GM23338 (cell line): ENCODE measurements around the gene FBXO9. TPM values are rescaled to one million over a fixed set of nuclear protein-coding genes. Genes with fewer than 3 reads are reported as not detected.

ENCODE experiments used
- ATAC-seq: fragments of 200-7000 bp; cut with Tn5 transposase; 3 replicates; pipeline ENCODE4 v1.9.1; 2020
- DNase-seq: peaks from one replicate; pipeline ENCODE4 v3.0.0-alpha.2; 2015; ENCODE audit warnings: low spot score
- H2AFZ ChIP-seq: fragments of 200-600 bp; sonication (generic); 2 replicates; pipeline ENCODE4 v1.8.0; 2016; ENCODE audit warnings: antibody characterized with exemption, mild to moderate bottlenecking, moderate library complexity
- H3F3A ChIP-seq: fragments of 200-600 bp; sonication (generic); replicated peaks from 2 replicates; pipeline ENCODE4 v1.8.0; 2017; ENCODE audit warnings: antibody characterized with exemption, mixed run types, low read depth
- H3K27ac ChIP-seq: fragments of 200-600 bp; sonication (generic); 2 replicates; pipeline ENCODE4 v1.6.1; 2016; ENCODE audit warnings: low read depth
- H3K27me3 ChIP-seq: fragments of 200-600 bp; sonication (generic); 2 replicates; pipeline ENCODE4 v1.8.0; 2016; ENCODE audit warnings: mild to moderate bottlenecking, mixed run types, moderate library complexity; ENCODE audit not compliant: insufficient read depth
- H3K36me3 ChIP-seq: fragments of 200-600 bp; sonication (generic); 2 replicates; pipeline ENCODE4 v1.8.0; 2016; ENCODE audit warnings: mild to moderate bottlenecking; ENCODE audit not compliant: insufficient read depth
- H3K4me1 ChIP-seq: fragments of 200-600 bp; sonication (generic); 2 replicates; pipeline ENCODE4 v1.8.0; 2016; ENCODE audit warnings: mild to moderate bottlenecking, moderate library complexity; ENCODE audit not compliant: insufficient read depth
- H3K4me2 ChIP-seq: fragments of 200-600 bp; sonication (generic); 2 replicates; pipeline ENCODE4 v1.7.1; 2017; ENCODE audit warnings: mixed run types
- H3K4me3 ChIP-seq: fragments of 200-600 bp; sonication (generic); 2 replicates; pipeline ENCODE4 v1.6.1; 2016; ENCODE audit warnings: mixed run types
- H3K79me2 ChIP-seq: fragments of 200-600 bp; sonication (generic); replicated peaks from 2 replicates; pipeline ENCODE4 v1.8.0; 2017; ENCODE audit warnings: mild to moderate bottlenecking; ENCODE audit not compliant: insufficient read depth
- H3K9me2 ChIP-seq: fragments of 200-600 bp; sonication (generic); 2 replicates; pipeline ENCODE4 v1.8.0; 2017; ENCODE audit not compliant: insufficient read depth
- H4K20me1 ChIP-seq: fragments of 200-600 bp; sonication (generic); replicated peaks from 2 replicates; pipeline ENCODE4 v1.8.0; 2017; ENCODE audit warnings: mild to moderate bottlenecking; ENCODE audit not compliant: insufficient read depth
- H3K27ac Mint-ChIP-seq: 2 replicates; pipeline ENCODE4 v1.8.0; 2020; ENCODE audit warnings: inconsistent platforms, mild to moderate bottlenecking, moderate library complexity, mixed read lengths
- H3K27me3 Mint-ChIP-seq: 3 replicates; pipeline ENCODE4 v1.8.0; 2022; ENCODE audit warnings: low read depth, mild to moderate bottlenecking, moderate library complexity, mixed read lengths, inconsistent platforms; ENCODE audit not compliant: insufficient read depth, poor library complexity
- H3K36me3 Mint-ChIP-seq: 3 replicates; pipeline ENCODE4 v1.8.0; 2021; ENCODE audit warnings: low read depth, mild to moderate bottlenecking, inconsistent platforms, moderate library complexity, mixed read lengths
- H3K4me1 Mint-ChIP-seq: 3 replicates; pipeline ENCODE4 v1.8.0; 2020; ENCODE audit warnings: mild to moderate bottlenecking, inconsistent platforms, mixed read lengths
- H3K4me3 Mint-ChIP-seq: 3 replicates; pipeline ENCODE4 v1.8.0; 2021; ENCODE audit warnings: moderate library complexity, mild to moderate bottlenecking, inconsistent platforms, mixed read lengths
- H3K9me3 Mint-ChIP-seq: 3 replicates; pipeline ENCODE4 v1.8.0; 2020; ENCODE audit warnings: moderate library complexity, mild to moderate bottlenecking, inconsistent platforms, mixed read lengths
- CTCF ChIP-seq, 2 experiments: fragments of 200-600 bp in 1 of 2; sonication (generic) in 1 of 2; conservative IDR thresholded peaks; 2 replicates each; pipeline versions ENCODE4 v1.5.1 to v1.6.1; 2016 to 2017; ENCODE audit warnings: antibody characterized with exemption in 2 of 2, low read depth in 2 of 2, mild to moderate bottlenecking in 2 of 2, moderate library complexity in 1 of 2
- EZH2 ChIP-seq: fragments of 200-600 bp; sonication (generic); IDR thresholded peaks from one replicate; pipeline ENCODE4 v1.8.0; 2017; ENCODE audit warnings: antibody characterized with exemption, mild to moderate bottlenecking, low read depth; ENCODE audit not compliant: unreplicated experiment
- EZH2phosphoT487 ChIP-seq: fragments of 200-600 bp; sonication (generic); IDR thresholded peaks from one replicate; pipeline ENCODE4 v1.8.1; 2018; ENCODE audit warnings: antibody characterized with exemption; ENCODE audit not compliant: unreplicated experiment
- NANOG ChIP-seq: IDR thresholded peaks from 2 replicates; pipeline ENCODE4 v1.6.1; 2016; ENCODE audit warnings: antibody characterized with exemption, borderline replicate concordance
- STAT1 ChIP-seq: IDR thresholded peaks from one replicate; pipeline ENCODE4 v1.6.1; 2016; ENCODE audit warnings: antibody characterized with exemption; ENCODE audit not compliant: unreplicated experiment
- ZNF331 ChIP-seq: fragments of 250-450 bp; sonication (Bioruptor Pico); IDR thresholded peaks from 2 replicates; pipeline ENCODE4 v1.5.0; 2020; ENCODE audit warnings: low read depth, mild to moderate bottlenecking, moderate library complexity
- ZNF462 ChIP-seq: fragments of 250-450 bp; sonication (Bioruptor Pico); IDR thresholded peaks from 2 replicates; pipeline ENCODE4 v1.5.0; 2020; ENCODE audit warnings: mild to moderate bottlenecking, moderate library complexity
- polyA plus RNA-seq: library from polyadenylated mRNA; unstranded; fragments of >200 nt; fragmentation: Nextera tagmentation; extraction: Ambion mirVana; gene quantifications from 2 replicates; pipeline ENCODE4 v1.2.1, GENCODE V29; 2016
- total RNA-seq: library from RNA; depleted of rRNA; stranded (reverse); fragments of >200 nt; shearing (Covaris generic); gene quantifications from 2 replicates; pipeline ENCODE4 v1.2.3, GENCODE V29; 2014

The FBXO9 gene
- total and polyA plus RNA-seq, 2 experiments from 2014 or later, result 29.8 to 32.8 TPM

- TF ChIP-seq ZNF462 (CRISPR knock-in tag), result no peak
Measured at GRCh38 chr6:53029761-53030160, 35.4 kb upstream of the FBXO9 start (continued).

GRCh38 chr6:53031281-53031680 is 33.9 kb upstream of the FBXO9 start:
- Histone ChIP-seq H3K36me3 (0 out of 2 replicates have a peak, but pooled peaks cover 3% of the 10 kb centered on the region), H3K79me2 (no peaks in the 10 kb centered on the region), H3K9me2 (no peaks in the 10 kb centered on the region), H2AFZ (no peak overlapping the region), H4K20me1 (no peaks in the 10 kb centered on the region), H3F3A (no peaks in the 10 kb centered on the region), H3K4me3 (no peak overlapping the region), H3K4me1 (no peaks in the 10 kb centered on the region), H3K27me3 (no peaks in the 10 kb centered on the region), H3K27ac (no peak overlapping the region), H3K4me2 (no peak overlapping the region)
- H3K4me1 Mint-ChIP-seq, result peaks cover 3% of the 10 kb centered on the region; the same call in 1 of the 3 replicates
- TF ChIP-seq EZH2phosphoT487 (no peak), NANOG (no peak), STAT1 (no peak), EZH2 (no peak), ZNF331 (CRISPR knock-in tag) (no peak), CTCF (conservative IDR thresholded peaks at IDR 0.05; ENCODE audit: low read depth in 2 of 2) (no peak)
- H3K27me3 Mint-ChIP-seq, result no peaks in the 10 kb centered on the region
- DNase-seq, result no peak
- no peaks in the 10 kb centered on the region for H3K9me3 Mint-ChIP-seq
- no peak overlapping the region for H3K27ac Mint-ChIP-seq
- peaks cover 8% of the 10 kb centered on the region for H3K36me3 Mint-ChIP-seq
- H3K4me3 Mint-ChIP-seq, result no peak overlapping the region
- no peak for ATAC-seq
